ENCODE data around the gene RPH3AL. TPM values are rescaled to one million over a fixed set of nuclear protein-coding genes. Genes with fewer than 3 reads are reported as not detected.

RPH3AL gene
- polyA plus RNA-seq, 1 donor from 2014 or later: 0.87 TPM

DNA sequence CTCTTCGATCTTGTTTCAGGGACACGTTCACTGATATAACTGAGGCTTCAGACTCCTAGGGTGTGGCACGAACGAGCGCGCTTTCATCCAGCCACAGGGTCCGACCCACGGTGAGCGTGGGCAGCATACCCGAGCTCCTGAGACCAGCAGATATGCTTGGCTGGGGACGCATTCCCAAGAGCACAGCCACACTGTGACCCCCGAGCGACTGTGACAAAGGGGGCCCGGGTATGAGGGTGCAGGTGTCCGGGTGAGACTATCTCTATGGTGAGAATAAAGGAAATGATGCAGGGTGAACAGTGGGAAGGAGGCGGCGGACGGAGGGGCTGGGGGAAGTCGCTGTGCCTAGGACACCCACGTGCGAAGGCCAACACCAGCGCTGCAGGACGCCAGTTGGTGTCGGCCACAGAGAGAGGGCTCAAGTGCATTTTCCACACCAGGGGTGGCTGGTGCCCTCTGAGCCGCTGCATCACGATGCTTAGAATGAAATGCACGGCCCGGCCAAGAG is 17.6 kb downstream of the RPH3AL start:
- no peaks in the 10 kb centered on the region for H4K20me1 ChIP-seq (ENCODE audit: insufficient read depth)
- no peaks in the 10 kb centered on the region for H3K79me2 ChIP-seq (replicated peaks; ENCODE audit: insufficient read depth, low read length)
- no peak overlapping the region for H3K9ac ChIP-seq (ENCODE audit: low read length)
- H3K27ac ChIP-seq (ENCODE audit: low read length): no peak overlapping the region
- H2AFZ ChIP-seq (ENCODE audit: low read depth, low read length): no peak overlapping the region
- no peak overlapping the region for H3K4me3 ChIP-seq (ENCODE audit: low read length)
- H3K9me3 ChIP-seq (ENCODE audit: low read length): no peaks in the 10 kb centered on the region
- no peaks in the 10 kb centered on the region for H3K27me3 ChIP-seq (ENCODE audit: insufficient read depth, low read depth, low read length)
- H3K9me2 ChIP-seq (ENCODE audit: insufficient read depth, low read length): no peaks in the 10 kb centered on the region
- H3K4me2 ChIP-seq (ENCODE audit: low read length): no peak overlapping the region
- H3F3A ChIP-seq (ENCODE audit: insufficient read depth, low read length, poor library complexity, severe bottlenecking): no peaks in the 10 kb centered on the region
- TF ChIP-seq TAF1 (IDR thresholded peaks at IDR 0.05; ENCODE audit: low read depth): no peak
- TF ChIP-seq, protein P1, sequence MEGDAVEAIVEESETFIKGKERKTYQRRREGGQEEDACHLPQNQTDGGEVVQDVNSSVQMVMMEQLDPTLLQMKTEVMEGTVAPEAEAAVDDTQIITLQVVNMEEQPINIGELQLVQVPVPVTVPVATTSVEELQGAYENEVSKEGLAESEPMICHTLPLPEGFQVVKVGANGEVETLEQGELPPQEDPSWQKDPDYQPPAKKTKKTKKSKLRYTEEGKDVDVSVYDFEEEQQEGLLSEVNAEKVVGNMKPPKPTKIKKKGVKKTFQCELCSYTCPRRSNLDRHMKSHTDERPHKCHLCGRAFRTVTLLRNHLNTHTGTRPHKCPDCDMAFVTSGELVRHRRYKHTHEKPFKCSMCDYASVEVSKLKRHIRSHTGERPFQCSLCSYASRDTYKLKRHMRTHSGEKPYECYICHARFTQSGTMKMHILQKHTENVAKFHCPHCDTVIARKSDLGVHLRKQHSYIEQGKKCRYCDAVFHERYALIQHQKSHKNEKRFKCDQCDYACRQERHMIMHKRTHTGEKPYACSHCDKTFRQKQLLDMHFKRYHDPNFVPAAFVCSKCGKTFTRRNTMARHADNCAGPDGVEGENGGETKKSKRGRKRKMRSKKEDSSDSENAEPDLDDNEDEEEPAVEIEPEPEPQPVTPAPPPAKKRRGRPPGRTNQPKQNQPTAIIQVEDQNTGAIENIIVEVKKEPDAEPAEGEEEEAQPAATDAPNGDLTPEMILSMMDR (IDR thresholded peaks at IDR 0.05; ENCODE audit: poor library complexity, severe bottlenecking): no peak
- TF ChIP-seq, protein P2, sequence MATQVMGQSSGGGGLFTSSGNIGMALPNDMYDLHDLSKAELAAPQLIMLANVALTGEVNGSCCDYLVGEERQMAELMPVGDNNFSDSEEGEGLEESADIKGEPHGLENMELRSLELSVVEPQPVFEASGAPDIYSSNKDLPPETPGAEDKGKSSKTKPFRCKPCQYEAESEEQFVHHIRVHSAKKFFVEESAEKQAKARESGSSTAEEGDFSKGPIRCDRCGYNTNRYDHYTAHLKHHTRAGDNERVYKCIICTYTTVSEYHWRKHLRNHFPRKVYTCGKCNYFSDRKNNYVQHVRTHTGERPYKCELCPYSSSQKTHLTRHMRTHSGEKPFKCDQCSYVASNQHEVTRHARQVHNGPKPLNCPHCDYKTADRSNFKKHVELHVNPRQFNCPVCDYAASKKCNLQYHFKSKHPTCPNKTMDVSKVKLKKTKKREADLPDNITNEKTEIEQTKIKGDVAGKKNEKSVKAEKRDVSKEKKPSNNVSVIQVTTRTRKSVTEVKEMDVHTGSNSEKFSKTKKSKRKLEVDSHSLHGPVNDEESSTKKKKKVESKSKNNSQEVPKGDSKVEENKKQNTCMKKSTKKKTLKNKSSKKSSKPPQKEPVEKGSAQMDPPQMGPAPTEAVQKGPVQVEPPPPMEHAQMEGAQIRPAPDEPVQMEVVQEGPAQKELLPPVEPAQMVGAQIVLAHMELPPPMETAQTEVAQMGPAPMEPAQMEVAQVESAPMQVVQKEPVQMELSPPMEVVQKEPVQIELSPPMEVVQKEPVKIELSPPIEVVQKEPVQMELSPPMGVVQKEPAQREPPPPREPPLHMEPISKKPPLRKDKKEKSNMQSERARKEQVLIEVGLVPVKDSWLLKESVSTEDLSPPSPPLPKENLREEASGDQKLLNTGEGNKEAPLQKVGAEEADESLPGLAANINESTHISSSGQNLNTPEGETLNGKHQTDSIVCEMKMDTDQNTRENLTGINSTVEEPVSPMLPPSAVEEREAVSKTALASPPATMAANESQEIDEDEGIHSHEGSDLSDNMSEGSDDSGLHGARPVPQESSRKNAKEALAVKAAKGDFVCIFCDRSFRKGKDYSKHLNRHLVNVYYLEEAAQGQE (IDR thresholded peaks at IDR 0.05; ENCODE audit: borderline replicate concordance): no peak
- no peak for TF ChIP-seq EP300 (conservative IDR thresholded peaks at IDR 0.05; ENCODE audit: poor library complexity, severe bottlenecking)
- TF ChIP-seq MXI1 (conservative IDR thresholded peaks at IDR 0.05; ENCODE audit: poor library complexity, severe bottlenecking): no peak
- TF ChIP-seq EZH2 (IDR thresholded peaks at IDR 0.05; ENCODE audit: borderline replicate concordance, insufficient read depth, low read length, poor library complexity, severe bottlenecking): no peak
- TF ChIP-seq SMC3 (conservative IDR thresholded peaks at IDR 0.05; ENCODE audit: poor library complexity): no peak
- TF ChIP-seq RAD21 (conservative IDR thresholded peaks at IDR 0.05): no peak
- no peak for TF ChIP-seq POLR2AphosphoS5 (IDR thresholded peaks at IDR 0.05)
- no peaks in the 10 kb centered on the region for H3K36me3 ChIP-seq (ENCODE audit: insufficient read depth, low read length)

DNA sequence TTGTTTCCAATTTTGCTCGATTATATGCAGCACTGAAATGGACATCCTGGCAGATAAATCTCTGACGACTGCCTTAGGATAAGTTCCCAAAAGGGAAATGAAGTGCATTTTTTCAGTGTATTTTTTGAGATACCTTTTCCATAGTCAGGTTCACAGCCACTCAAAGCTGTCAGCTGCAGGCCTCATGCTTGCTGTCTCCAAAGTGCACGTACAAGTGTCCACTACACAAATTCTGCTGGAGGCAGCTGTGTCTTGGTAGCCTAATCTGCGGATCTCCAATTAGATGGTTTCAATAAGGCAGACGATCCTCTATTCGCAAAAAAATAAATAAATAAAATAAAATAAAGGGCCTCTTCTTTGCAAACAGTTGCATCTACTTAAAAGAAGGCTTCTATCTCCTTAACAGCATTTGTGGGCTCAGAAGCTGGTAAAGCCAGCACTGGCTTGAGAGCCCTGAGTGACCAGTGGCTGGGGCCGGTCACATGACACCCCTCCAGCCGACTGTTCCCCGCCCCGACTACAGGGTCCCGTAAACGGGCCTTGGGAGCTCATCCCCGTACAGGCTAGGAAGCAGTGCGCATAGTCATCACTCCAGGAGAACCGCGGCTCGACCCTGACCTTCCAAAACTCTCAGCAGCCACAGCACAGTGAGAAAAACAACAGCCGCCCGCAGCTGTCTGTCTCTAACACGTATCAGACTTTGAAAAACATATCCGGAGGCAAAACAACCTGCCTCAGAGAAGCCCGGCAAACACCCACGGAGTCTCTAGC is 18.8 kb downstream of the RPH3AL start:
- Histone ChIP-seq H3K4me2 (ENCODE audit: low read length) (no peak overlapping the region), H3K27ac (ENCODE audit: low read length) (no peak overlapping the region), H3F3A (ENCODE audit: insufficient read depth, low read length, poor library complexity, severe bottlenecking) (no peaks in the 10 kb centered on the region), H4K20me1 (ENCODE audit: insufficient read depth) (no peaks in the 10 kb centered on the region), H3K9me3 (ENCODE audit: low read length) (no peaks in the 10 kb centered on the region), H3K4me3 (ENCODE audit: low read length) (no peak overlapping the region), H3K27me3 (ENCODE audit: insufficient read depth, low read depth, low read length) (no peaks in the 10 kb centered on the region), H3K79me2 (replicated peaks; ENCODE audit: insufficient read depth, low read length) (no peaks in the 10 kb centered on the region), H3K9me2 (ENCODE audit: insufficient read depth, low read length) (no peaks in the 10 kb centered on the region), H3K9ac (ENCODE audit: low read length) (no peak overlapping the region), H2AFZ (ENCODE audit: low read depth, low read length) (no peak overlapping the region), H3K36me3 (ENCODE audit: insufficient read depth, low read length) (no peaks in the 10 kb centered on the region)
- TF ChIP-seq POLR2AphosphoS5 (IDR thresholded peaks at IDR 0.05): no peak
- TF ChIP-seq EZH2 (IDR thresholded peaks at IDR 0.05; ENCODE audit: borderline replicate concordance, insufficient read depth, low read length, poor library complexity, severe bottlenecking): no peak

All from neural cell (in vitro differentiated cells).